Heart left ventricle (tissue), 13 donors: ENCODE results near the gene SPTB.

ENCODE experiments used
- CTCF ChIP-seq, 12 donors: fragments of 200-600 bp; sonication (generic) in 4 of 12; IDR thresholded peaks; one replicate each; pipeline versions ENCODE4 v1.5.0 to v1.8.0; 2018 to 2022; ENCODE audit warnings: antibody characterized with exemption in 12 of 12, mild to moderate bottlenecking in 5 of 12
- POLR2A ChIP-seq, 2 donors: fragments of 450-650 bp; IDR thresholded peaks; one replicate each; pipeline ENCODE4 v1.6.1; 2017; ENCODE audit warnings: antibody characterized with exemption in 2 of 2, mild to moderate bottlenecking in 2 of 2, moderate library complexity in 2 of 2
- donor health status: ischemic (EF 13 %, LVEDD 7.1; RV severe dilation, severe dysfunction).
- donor health status: DM: no; HTN: yes; CAD: no.
- donor health status: DM: no; HTN: no; CAD: no.
- donor health status: ischemic (EF 25% LVEDD 6.9; RV normal size, moderate dysfunction).
- donor health status: ischemic (EF 25% LVEDD 5.7; RV mildly dilated, moderate dysfunction).
- donor health status: ischemic (EF 35%, LVEDD 5.7; RV mildly dilated, moderate dysfunction).
- donor health status: nonischemic (EF 11% LVEDD 7.7; RV severe dilation, severe dysfunction).
- donor health status: DM: yes; HTN: yes; CAD: no.
- donor health status: PGD.
- donor health status: ischemic (EF 29% LVEDD 5.4; RV normal size, mild dysfunction).
- donor health status: nonischemic (EF 23%, LVEDD 6.1; RV moderate dilation, normal function).

GRCh38 chr14:64771161-64771560 is 108.5 kb downstream of the SPTB start:
- TF ChIP-seq POLR2A (IDR thresholded peaks at IDR 0.05) (no peak), CTCF (IDR thresholded peaks at IDR 0.05) (no peak)
